Liver (tissue), 9 donors: ENCODE data around the gene FAM229B. TPM values are rescaled to one million over a fixed set of nuclear protein-coding genes. Genes with fewer than 3 reads are reported as not detected.

Experiments used
- DNase-seq: peaks from one replicate; pipeline ENCODE4 v3.0.0-alpha.2; 2017; ENCODE audit warnings: low spot score
- H3K27ac ChIP-seq, 2 donors: one replicate each; pipeline ENCODE4 v1.7.0; 2013; ENCODE audit warnings: inconsistent platforms in 2 of 2, low read length in 2 of 2, control low read depth in 1 of 2, low read depth in 1 of 2, mild to moderate bottlenecking in 1 of 2
- H3K27me3 ChIP-seq, 4 donors: one replicate each; pipeline versions ENCODE4 v1.6.1 to v1.7.0; 2013; ENCODE audit warnings: low read length in 3 of 4, inconsistent platforms in 1 of 4, mild to moderate bottlenecking in 1 of 4, moderate library complexity in 1 of 4; ENCODE audit not compliant: control insufficient read depth in 4 of 4, insufficient read depth in 4 of 4
- H3K36me3 ChIP-seq, 4 donors: one replicate each; pipeline versions ENCODE4 v1.6.1 to v1.7.0; 2013; ENCODE audit warnings: low read length in 3 of 4, mild to moderate bottlenecking in 3 of 4, low read depth in 1 of 4, moderate library complexity in 1 of 4; ENCODE audit not compliant: control insufficient read depth in 4 of 4, insufficient read depth in 3 of 4
- H3K4me1 ChIP-seq, 4 donors: one replicate each; pipeline versions ENCODE4 v1.6.1 to v1.7.0; 2013; ENCODE audit warnings: low read length in 3 of 4, mild to moderate bottlenecking in 3 of 4, moderate library complexity in 1 of 4; ENCODE audit not compliant: control insufficient read depth in 4 of 4, insufficient read depth in 4 of 4
- H3K4me3 ChIP-seq, 3 donors: one replicate each; pipeline versions ENCODE4 v1.6.1 to v1.7.0; 2013; ENCODE audit warnings: low read length in 3 of 3, control low read depth in 1 of 3, low read depth in 1 of 3, mild to moderate bottlenecking in 1 of 3
- H3K9ac ChIP-seq, 2 donors: one replicate each; pipeline ENCODE4 v1.7.0; 2013; ENCODE audit warnings: low read length in 2 of 2, mild to moderate bottlenecking in 2 of 2, moderate library complexity in 2 of 2, control low read depth in 1 of 2, low read depth in 1 of 2
- H3K9me3 ChIP-seq, 4 donors: one replicate each; pipeline versions ENCODE4 v1.6.1 to v1.7.0; 2013; ENCODE audit warnings: low read length in 3 of 4; ENCODE audit not compliant: control insufficient read depth in 4 of 4
- EGR1 ChIP-seq, 2 donors: IDR thresholded peaks; 2 replicates each; pipeline ENCODE4 v1.6.1; 2016 to 2018; ENCODE audit warnings: antibody characterized with exemption in 2 of 2, low read depth in 2 of 2
- FOXA1 ChIP-seq: IDR thresholded peaks from 2 replicates; pipeline ENCODE4 v1.6.1; 2016; ENCODE audit warnings: antibody characterized with exemption
- FOXA2 ChIP-seq: IDR thresholded peaks from 2 replicates; pipeline ENCODE4 v1.6.1; 2016; ENCODE audit warnings: antibody characterized with exemption
- GABPA ChIP-seq, 2 donors: IDR thresholded peaks in 1 of 2; conservative IDR thresholded peaks in 1 of 2; 2 replicates each; pipeline ENCODE4 v1.6.1; 2016; ENCODE audit warnings: antibody characterized with exemption in 2 of 2, mild to moderate bottlenecking in 1 of 2, moderate library complexity in 1 of 2
- HNF4A ChIP-seq, 2 donors: conservative IDR thresholded peaks; 2 replicates each; pipeline ENCODE4 v1.6.1; 2016; ENCODE audit warnings: antibody characterized with exemption in 2 of 2, mild to moderate bottlenecking in 2 of 2
- HNF4G ChIP-seq: IDR thresholded peaks from 2 replicates; pipeline ENCODE4 v1.6.1; 2016; ENCODE audit warnings: antibody characterized with exemption
- JUND ChIP-seq, 2 donors: IDR thresholded peaks; 2 replicates each; pipeline ENCODE4 v1.6.1; 2016; ENCODE audit warnings: antibody characterized with exemption in 2 of 2
- NR2F2 ChIP-seq: IDR thresholded peaks from 2 replicates; pipeline ENCODE4 v1.6.1; 2016; ENCODE audit warnings: antibody characterized with exemption
- RAD21 ChIP-seq, 2 donors: IDR thresholded peaks; 2 replicates each; pipeline ENCODE4 v1.6.1; 2016; ENCODE audit warnings: antibody characterized with exemption in 2 of 2, mild to moderate bottlenecking in 2 of 2
- RXRA ChIP-seq, 2 donors: IDR thresholded peaks; 2 replicates each; pipeline ENCODE4 v1.6.1; 2017 to 2018; ENCODE audit warnings: antibody characterized with exemption in 2 of 2, mild to moderate bottlenecking in 1 of 2
- SP1 ChIP-seq: IDR thresholded peaks from 2 replicates; pipeline ENCODE4 v1.6.1; 2018; ENCODE audit warnings: antibody characterized with exemption, mild to moderate bottlenecking
- TAF1 ChIP-seq: conservative IDR thresholded peaks from 2 replicates; pipeline ENCODE4 v1.6.1; 2016; ENCODE audit warnings: antibody characterized with exemption, mild to moderate bottlenecking
- YY1 ChIP-seq: IDR thresholded peaks from 2 replicates; pipeline ENCODE4 v1.6.1; 2016; ENCODE audit warnings: antibody characterized with exemption, mild to moderate bottlenecking
- WGBS: extraction: QIAGEN DNeasy Blood & Tissue Kit; methylation state at CpG from one replicate; pipeline ENCODE4 v1.1.7; 2013; 5-methylcytosine and 5-hydroxymethylcytosine counted together
- polyA plus RNA-seq, 2 donors: library from polyadenylated mRNA; stranded (reverse) in 1 of 2; unstranded in 1 of 2; fragments of 200-250 nt in 1 of 2; fragments of >200 nt in 1 of 2; fragmentation: Nextera tagmentation in 1 of 2; extraction: Ambion mirVana in 1 of 2; gene quantifications; one replicate each; pipeline versions ENCODE4 v1.2.1 to v1.2.3, GENCODE V29; 2013 to 2015
- total RNA-seq, 2 donors: library from RNA; depleted of rRNA; stranded (reverse); fragments of >200 nt; gene quantifications; one replicate each; pipeline ENCODE4 v1.2.3, GENCODE V29; 2014
- TF ChIP-seq, protein P1 (sequence below): IDR thresholded peaks from 2 replicates; pipeline ENCODE4 v1.6.1; 2016; ENCODE audit warnings: antibody characterized with exemption
- TF ChIP-seq, protein P2 (sequence below): IDR thresholded peaks from 2 replicates; pipeline ENCODE4 v1.6.1; 2016; ENCODE audit warnings: antibody characterized with exemption
- TF ChIP-seq, protein P3 (sequence below): IDR thresholded peaks from 2 replicates; pipeline ENCODE4 v1.6.1; 2016; ENCODE audit warnings: antibody characterized with exemption
- TF ChIP-seq, protein P4 (sequence below): IDR thresholded peaks from 2 replicates; pipeline ENCODE4 v1.6.1; 2016; ENCODE audit warnings: antibody characterized with exemption, mild to moderate bottlenecking
- TF ChIP-seq, protein P5 (sequence below): fragments of 150-350 bp; IDR thresholded peaks from 2 replicates; pipeline ENCODE4 v1.5.1; 2017; ENCODE audit warnings: improper control_type of control experiment, low read depth, low read length; ENCODE audit not compliant: missing input control
- donor health status: healthy.
- donor health status: healthy.
- donor health status: healthy.
- donor health status: healthy.
- donor health status: healthy.

The FAM229B gene
- total and polyA plus RNA-seq, 4 donors: 1.8 to 13.8 (median 7.1) TPM

DNA sequence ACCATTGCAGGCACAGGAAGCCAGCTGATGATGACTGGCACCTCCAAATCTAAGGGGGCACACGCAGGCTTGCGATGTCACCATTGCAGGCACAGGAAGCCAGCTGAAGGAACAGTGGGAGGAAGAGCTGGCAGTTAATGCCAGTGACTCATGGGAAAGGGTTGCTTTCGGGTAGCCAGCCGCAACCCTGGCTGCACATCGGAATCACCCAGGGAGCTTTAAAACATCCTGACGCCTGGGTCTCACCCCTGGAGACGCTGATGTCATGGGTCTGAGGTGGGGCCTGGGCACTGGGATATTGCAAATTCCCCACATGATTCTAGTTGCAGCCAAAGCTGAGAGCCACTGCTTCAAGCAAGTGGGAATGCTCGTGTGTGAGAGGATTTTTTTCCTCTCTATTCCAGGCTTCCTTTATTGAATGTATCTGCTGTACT lies 49.6 kb upstream of the FAM229B start:
- no peak overlapping the region for H3K27ac ChIP-seq
- H3K4me1 ChIP-seq: peaks cover 0 to 2% (median 0%) of the 10 kb centered on the region in 4 donors
- TF ChIP-seq TAF1: no peak
- no peak overlapping the region for H3K4me3 ChIP-seq
- H3K9ac ChIP-seq: no peak overlapping the region
- no peaks in the 10 kb centered on the region for H3K27me3 ChIP-seq
- H3K36me3 ChIP-seq: no peaks in the 10 kb centered on the region
- no peak for DNase-seq
- H3K9me3 ChIP-seq: no peaks in the 10 kb centered on the region
- WGBS: 88% methylated on average over 8 of the region's 8 CpGs

DNA sequence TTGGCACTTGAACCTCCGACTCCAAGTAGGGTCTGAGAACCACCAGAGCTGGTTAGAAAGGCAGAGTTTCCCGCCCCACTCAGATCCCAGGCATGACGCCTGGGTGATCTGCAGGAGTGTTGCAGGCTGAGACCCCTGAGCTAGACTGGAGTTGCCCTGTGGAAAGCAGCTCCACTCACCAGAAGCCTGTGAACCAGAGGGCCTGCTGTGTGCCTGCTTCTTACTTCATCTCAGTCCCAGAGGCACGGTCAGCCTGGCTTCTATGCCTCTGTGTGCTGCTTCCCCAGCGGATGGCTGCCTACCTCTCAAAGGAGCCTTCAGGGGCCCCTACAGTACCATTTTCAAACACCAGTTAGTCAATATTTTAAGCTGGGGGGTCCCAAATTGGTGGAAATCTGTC lies 49.1 kb upstream of the FAM229B start:
- 86% methylated on average over 5 of the region's 5 CpGs for WGBS
- no peak for TF ChIP-seq TAF1
- TF ChIP-seq SP1: no peak
- TF ChIP-seq HNF4G: no peak
- no peak for TF ChIP-seq RXRA (IDR thresholded peaks at IDR 0.05)
- no peak for TF ChIP-seq RAD21 (IDR thresholded peaks at IDR 0.05)
- TF ChIP-seq JUND (IDR thresholded peaks at IDR 0.05): no peak
- TF ChIP-seq YY1: no peak
- TF ChIP-seq, protein P1, sequence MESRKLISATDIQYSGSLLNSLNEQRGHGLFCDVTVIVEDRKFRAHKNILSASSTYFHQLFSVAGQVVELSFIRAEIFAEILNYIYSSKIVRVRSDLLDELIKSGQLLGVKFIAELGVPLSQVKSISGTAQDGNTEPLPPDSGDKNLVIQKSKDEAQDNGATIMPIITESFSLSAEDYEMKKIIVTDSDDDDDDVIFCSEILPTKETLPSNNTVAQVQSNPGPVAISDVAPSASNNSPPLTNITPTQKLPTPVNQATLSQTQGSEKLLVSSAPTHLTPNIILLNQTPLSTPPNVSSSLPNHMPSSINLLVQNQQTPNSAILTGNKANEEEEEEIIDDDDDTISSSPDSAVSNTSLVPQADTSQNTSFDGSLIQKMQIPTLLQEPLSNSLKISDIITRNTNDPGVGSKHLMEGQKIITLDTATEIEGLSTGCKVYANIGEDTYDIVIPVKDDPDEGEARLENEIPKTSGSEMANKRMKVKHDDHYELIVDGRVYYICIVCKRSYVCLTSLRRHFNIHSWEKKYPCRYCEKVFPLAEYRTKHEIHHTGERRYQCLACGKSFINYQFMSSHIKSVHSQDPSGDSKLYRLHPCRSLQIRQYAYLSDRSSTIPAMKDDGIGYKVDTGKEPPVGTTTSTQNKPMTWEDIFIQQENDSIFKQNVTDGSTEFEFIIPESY: no peak
- no peak for TF ChIP-seq NR2F2
- TF ChIP-seq, protein P2, sequence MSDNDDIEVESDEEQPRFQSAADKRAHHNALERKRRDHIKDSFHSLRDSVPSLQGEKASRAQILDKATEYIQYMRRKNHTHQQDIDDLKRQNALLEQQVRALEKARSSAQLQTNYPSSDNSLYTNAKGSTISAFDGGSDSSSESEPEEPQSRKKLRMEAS: no peak
- TF ChIP-seq, protein P3, sequence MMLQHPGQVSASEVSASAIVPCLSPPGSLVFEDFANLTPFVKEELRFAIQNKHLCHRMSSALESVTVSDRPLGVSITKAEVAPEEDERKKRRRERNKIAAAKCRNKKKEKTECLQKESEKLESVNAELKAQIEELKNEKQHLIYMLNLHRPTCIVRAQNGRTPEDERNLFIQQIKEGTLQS: no peak
- no peak for TF ChIP-seq GABPA (IDR thresholded peaks at IDR 0.05 in 1 of 2, conservative IDR thresholded peaks at IDR 0.05 in 1 of 2)
- TF ChIP-seq, protein P4, sequence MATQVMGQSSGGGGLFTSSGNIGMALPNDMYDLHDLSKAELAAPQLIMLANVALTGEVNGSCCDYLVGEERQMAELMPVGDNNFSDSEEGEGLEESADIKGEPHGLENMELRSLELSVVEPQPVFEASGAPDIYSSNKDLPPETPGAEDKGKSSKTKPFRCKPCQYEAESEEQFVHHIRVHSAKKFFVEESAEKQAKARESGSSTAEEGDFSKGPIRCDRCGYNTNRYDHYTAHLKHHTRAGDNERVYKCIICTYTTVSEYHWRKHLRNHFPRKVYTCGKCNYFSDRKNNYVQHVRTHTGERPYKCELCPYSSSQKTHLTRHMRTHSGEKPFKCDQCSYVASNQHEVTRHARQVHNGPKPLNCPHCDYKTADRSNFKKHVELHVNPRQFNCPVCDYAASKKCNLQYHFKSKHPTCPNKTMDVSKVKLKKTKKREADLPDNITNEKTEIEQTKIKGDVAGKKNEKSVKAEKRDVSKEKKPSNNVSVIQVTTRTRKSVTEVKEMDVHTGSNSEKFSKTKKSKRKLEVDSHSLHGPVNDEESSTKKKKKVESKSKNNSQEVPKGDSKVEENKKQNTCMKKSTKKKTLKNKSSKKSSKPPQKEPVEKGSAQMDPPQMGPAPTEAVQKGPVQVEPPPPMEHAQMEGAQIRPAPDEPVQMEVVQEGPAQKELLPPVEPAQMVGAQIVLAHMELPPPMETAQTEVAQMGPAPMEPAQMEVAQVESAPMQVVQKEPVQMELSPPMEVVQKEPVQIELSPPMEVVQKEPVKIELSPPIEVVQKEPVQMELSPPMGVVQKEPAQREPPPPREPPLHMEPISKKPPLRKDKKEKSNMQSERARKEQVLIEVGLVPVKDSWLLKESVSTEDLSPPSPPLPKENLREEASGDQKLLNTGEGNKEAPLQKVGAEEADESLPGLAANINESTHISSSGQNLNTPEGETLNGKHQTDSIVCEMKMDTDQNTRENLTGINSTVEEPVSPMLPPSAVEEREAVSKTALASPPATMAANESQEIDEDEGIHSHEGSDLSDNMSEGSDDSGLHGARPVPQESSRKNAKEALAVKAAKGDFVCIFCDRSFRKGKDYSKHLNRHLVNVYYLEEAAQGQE: no peak
- TF ChIP-seq FOXA2: no peak
- no peak for TF ChIP-seq FOXA1
- no peak for TF ChIP-seq EGR1 (IDR thresholded peaks at IDR 0.05; ENCODE audit: low read depth in 2 of 2)
- TF ChIP-seq HNF4A (conservative IDR thresholded peaks at IDR 0.05): no peak
- TF ChIP-seq, protein P5, sequence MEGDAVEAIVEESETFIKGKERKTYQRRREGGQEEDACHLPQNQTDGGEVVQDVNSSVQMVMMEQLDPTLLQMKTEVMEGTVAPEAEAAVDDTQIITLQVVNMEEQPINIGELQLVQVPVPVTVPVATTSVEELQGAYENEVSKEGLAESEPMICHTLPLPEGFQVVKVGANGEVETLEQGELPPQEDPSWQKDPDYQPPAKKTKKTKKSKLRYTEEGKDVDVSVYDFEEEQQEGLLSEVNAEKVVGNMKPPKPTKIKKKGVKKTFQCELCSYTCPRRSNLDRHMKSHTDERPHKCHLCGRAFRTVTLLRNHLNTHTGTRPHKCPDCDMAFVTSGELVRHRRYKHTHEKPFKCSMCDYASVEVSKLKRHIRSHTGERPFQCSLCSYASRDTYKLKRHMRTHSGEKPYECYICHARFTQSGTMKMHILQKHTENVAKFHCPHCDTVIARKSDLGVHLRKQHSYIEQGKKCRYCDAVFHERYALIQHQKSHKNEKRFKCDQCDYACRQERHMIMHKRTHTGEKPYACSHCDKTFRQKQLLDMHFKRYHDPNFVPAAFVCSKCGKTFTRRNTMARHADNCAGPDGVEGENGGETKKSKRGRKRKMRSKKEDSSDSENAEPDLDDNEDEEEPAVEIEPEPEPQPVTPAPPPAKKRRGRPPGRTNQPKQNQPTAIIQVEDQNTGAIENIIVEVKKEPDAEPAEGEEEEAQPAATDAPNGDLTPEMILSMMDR: no peak
- no peak overlapping the region for H3K27ac ChIP-seq
- no peak overlapping the region for H3K4me3 ChIP-seq
- no peaks in the 10 kb centered on the region for H3K9me3 ChIP-seq
- H3K27me3 ChIP-seq: no peaks in the 10 kb centered on the region
- no peak for DNase-seq
- no peaks in the 10 kb centered on the region for H3K36me3 ChIP-seq
- peaks cover 0 to 3% (median 0%) of the 10 kb centered on the region in 4 donors for H3K4me1 ChIP-seq
- H3K9ac ChIP-seq: no peak overlapping the region
